Diencephalon (tissue), 1 donor: ENCODE measurements around the gene RUVBL1. TPM values are rescaled to one million over a fixed set of nuclear protein-coding genes. Genes with fewer than 3 reads are reported as not detected.

Source experiments
- small RNA-seq: library from RNA; depleted of rRNA; stranded (forward); fragments of <200 nt; gene quantifications from one replicate; pipeline ENCODE3, GENCODE V24; 2014
- total RNA-seq: library from RNA; depleted of rRNA; stranded (reverse); fragments of >200 nt; gene quantifications from one replicate; pipeline ENCODE4 v1.2.3, GENCODE V29; 2014

The RUVBL1 gene
- 53.3 TPM for total RNA-seq

GRCh38 chr3:128123538-128124368 lies at the start of gene RUVBL1:
Gene RUVBL1 (minus strand): TSS chr3:128123812. CDS start chr3:128123724, 88 bp downstream.

GRCh38 chr3:128153156-128154041 lies 29.8 kb upstream of the RUVBL1 start, which contains the start of gene EEFSEC:
Gene EEFSEC (plus strand): TSS chr3:128153481. CDS start chr3:128153508, 27 bp downstream.

GRCh38 chr3:128051837-128052594 lies 71.6 kb downstream of the RUVBL1 start, which contains the start of gene SEC61A1:
Gene SEC61A1 (plus strand): TSS chr3:128052437. CDS start chr3:128052553, 116 bp downstream.

Small RNA genes within 50 kb of the gene (small RNA-seq; reads per million reads assigned to genes)
- gene RNU2-37P: 0.08 reads per million
- not detected for gene RNU6-823P

Other genes with a start within 250 kb of the RUVBL1 start
- gene KBTBD12, start 208.6 kb downstream of the RUVBL1 start, total RNA-seq: 1.8 TPM
- gene SEC61A1, start 71.4 kb downstream of the RUVBL1 start, total RNA-seq: 95.7 TPM
- 8.1 TPM for gene EEFSEC, start 29.7 kb upstream of the RUVBL1 start, total RNA-seq